ENCODE measurements around the gene ACP1. TPM values are rescaled to one million over a fixed set of nuclear protein-coding genes. Genes with fewer than 3 reads are reported as not detected.

The ACP1 gene
- total RNA-seq, 6 donors from 2014 or later = 34.7 to 113 (median 73.7) TPM

- Histone ChIP-seq H3K27me3 (no peaks in the 10 kb centered on the region), H3K9me3 (no peaks in the 10 kb centered on the region), H3K36me3 (peaks cover 6 to 70% (median 10%) of the 10 kb centered on the region in 4 donors), H3K27ac (no peak overlapping the region), H3K4me3 (no peak overlapping the region), H3K4me1 (no peaks in the 10 kb centered on the region)
- no peak for TF ChIP-seq POLR2AphosphoS5 (IDR thresholded peaks at IDR 0.05)
- TF ChIP-seq EP300 (IDR thresholded peaks at IDR 0.05) = no peak
- TF ChIP-seq POLR2A (IDR thresholded peaks at IDR 0.05) = no peak
- TF ChIP-seq CTCF (IDR thresholded peaks at IDR 0.05) = no peak
- DNase-seq (no peak), ATAC-seq (ENCODE audit: low FRiP score in 2 of 2) (no peak)
- WGBS, 2 donors = 86 to 89% methylated on average over 9 of the region's 9 CpGs
These were observed 36.6 kb upstream of the ACP1 start for GRCh38 chr2:228115-228514.

- no peak for TF ChIP-seq EP300 (IDR thresholded peaks at IDR 0.05)
- no peak for TF ChIP-seq POLR2AphosphoS5 (IDR thresholded peaks at IDR 0.05)
- no peak for TF ChIP-seq POLR2A (IDR thresholded peaks at IDR 0.05)
- no peak for TF ChIP-seq CTCF (IDR thresholded peaks at IDR 0.05)
- whole genome bisulfite sequencing, 2 donors = 94 to 96% methylated on average over 8 of the region's 8 CpGs
These were observed 36.0 kb upstream of the ACP1 start for GRCh38 chr2:228518-229278.

DNA sequence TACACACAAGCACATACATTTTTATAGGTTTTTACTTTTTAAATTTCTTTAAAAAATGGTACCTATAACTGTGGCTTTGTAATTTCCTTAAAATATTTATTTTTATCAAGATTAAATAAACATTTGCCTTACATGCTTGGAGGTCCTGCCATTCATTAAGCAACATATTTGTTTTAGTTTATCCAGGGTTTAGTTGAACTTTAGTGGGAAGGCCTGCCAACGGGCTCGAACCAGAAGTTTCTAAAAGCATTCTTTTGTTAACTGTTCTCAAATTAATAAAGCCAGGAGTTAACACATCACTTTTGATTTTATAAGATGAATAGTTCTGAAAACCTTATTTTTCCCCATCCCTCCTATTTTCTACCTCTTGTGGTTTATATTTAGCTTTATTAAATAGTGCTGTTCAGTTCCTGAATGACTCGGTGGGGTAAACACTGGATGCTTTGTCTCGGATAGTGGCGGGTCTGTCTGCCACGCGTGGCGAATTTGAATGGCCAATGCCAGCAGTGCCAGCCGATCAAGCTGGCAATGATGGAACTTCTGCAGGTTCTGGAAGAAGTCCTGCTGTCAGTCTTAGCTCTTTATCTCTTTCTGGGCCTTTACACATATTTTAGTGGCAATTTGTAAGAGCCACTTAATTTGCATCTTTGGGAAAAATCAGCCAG is 33.1 kb upstream of the ACP1 start:
- Histone ChIP-seq H3K4me1 (no peaks in the 10 kb centered on the region), H3K27ac (no peak overlapping the region), H3K9me3 (no peaks in the 10 kb centered on the region), H3K36me3 (peaks cover 3 to 48% (median 5%) of the 10 kb centered on the region in 4 donors), H3K27me3 (no peaks in the 10 kb centered on the region), H3K4me3 (no peak overlapping the region)
- TF ChIP-seq EP300 (IDR thresholded peaks at IDR 0.05) (no peak), POLR2AphosphoS5 (IDR thresholded peaks at IDR 0.05) (no peak), CTCF (IDR thresholded peaks at IDR 0.05) (no peak), POLR2A (IDR thresholded peaks at IDR 0.05) (no peak)
- 76 to 82% methylated on average over 9 of the region's 9 CpGs for WGBS, 2 donors
- ATAC-seq (ENCODE audit: low FRiP score in 2 of 2) = no peak
- no peak for DNase-seq

More at GRCh38 chr2:228518-229278, 36.0 kb upstream of the ACP1 start:
- Histone ChIP-seq H3K4me1 (no peaks in the 10 kb centered on the region), H3K4me3 (no peak overlapping the region), H3K27ac (no peak overlapping the region), H3K36me3 (peaks cover 4 to 68% (median 8%) of the 10 kb centered on the region in 4 donors), H3K27me3 (no peaks in the 10 kb centered on the region), H3K9me3 (no peaks in the 10 kb centered on the region)
- no peak for DNase-seq
- ATAC-seq (ENCODE audit: low FRiP score in 2 of 2) = no peak

DNA sequence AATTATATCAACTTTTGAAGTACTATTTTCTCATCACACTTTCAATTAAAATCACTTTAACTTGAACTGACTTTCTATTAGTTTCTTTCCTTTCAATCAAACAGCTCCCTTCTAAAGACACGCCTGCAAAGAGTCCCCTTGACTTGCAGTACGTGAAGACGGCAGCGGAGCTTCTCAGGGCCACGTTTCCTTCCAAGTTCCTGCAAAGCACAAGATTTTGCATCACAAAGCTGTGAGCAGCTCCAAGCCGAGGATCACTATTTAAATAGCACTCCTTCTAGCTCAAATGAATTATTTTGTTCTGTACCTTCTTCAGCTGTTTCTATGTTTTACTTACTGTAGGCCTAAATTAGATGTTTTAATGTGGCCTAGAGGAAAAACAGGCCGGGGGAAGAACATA is 31.7 kb upstream of the ACP1 start:
- Histone ChIP-seq H3K27ac (no peak overlapping the region), H3K4me1 (no peaks in the 10 kb centered on the region), H3K4me3 (no peak overlapping the region), H3K36me3 (peaks cover 0 to 37% (median 5%) of the 10 kb centered on the region in 4 donors), H3K27me3 (no peaks in the 10 kb centered on the region), H3K9me3 (no peaks in the 10 kb centered on the region)
- no peak for ATAC-seq (ENCODE audit: low FRiP score in 2 of 2)
- TF ChIP-seq EP300 (IDR thresholded peaks at IDR 0.05) (no peak), CTCF (IDR thresholded peaks at IDR 0.05) (no peak), POLR2AphosphoS5 (IDR thresholded peaks at IDR 0.05) (no peak), POLR2A (IDR thresholded peaks at IDR 0.05) (no peak)
- WGBS, 2 donors = 86 to 88% methylated on average over 7 of the region's 7 CpGs
- no peak for DNase-seq

Data from upper lobe of left lung (tissue), 6 donors.